ENCODE measurements around the gene RERE. TPM values are rescaled to one million over a fixed set of nuclear protein-coding genes. Genes with fewer than 3 reads are reported as not detected.

The RERE gene
- total and polyA plus RNA-seq, 2 donors (not counting 3 experiments of a cell fraction or from before 2014, with no cell fraction given): 14.1 to 113 TPM

DNA sequence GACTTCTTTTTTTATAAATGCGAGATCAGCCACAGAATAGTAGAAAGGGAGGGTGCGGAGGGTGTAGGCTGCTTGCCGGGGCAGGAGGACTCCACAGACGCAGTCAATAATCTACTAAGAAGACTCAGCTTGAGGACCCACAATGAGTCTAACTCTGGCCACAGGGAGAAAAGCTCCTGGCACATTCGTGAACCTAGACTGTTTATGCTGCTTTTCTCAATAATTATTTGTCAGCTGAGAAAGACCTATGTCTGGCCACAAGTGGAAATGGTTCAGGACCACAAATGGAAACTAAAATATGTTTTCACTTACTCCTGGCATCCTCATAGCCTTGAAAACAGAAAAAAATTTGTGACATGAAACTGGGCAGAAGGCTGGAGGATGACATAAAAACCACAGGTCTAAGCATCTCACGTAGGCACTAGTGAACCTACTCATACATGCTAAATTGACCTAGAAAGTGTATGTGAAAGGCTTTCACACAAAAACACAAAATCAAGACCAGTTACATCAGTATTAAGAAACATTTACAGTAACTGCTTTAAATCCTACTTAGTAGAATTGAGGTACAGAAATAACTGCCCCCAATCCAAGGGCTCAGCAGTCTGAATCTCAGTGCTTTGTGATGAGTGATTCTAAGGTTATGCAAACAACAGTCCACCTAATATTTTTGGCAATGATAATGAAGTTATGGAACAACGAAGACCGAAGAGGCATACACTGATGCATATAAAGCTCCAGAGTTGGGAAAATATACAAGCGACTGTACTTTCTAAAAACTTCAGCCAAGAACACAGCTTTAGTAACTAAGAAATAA is 340.1 kb downstream of the RERE start:
- Histone ChIP-seq H3K4me3 (replicated peaks in 1 of 3; ENCODE audit: insufficient read depth in 1 of 3, low read depth in 1 of 3, low read length in 3 of 3) (no peak overlapping the region), H4K20me1 (replicated peaks; ENCODE audit: control insufficient read depth, extremely low read depth, insufficient read depth, low read length) (no peaks in the 10 kb centered on the region), H3K27me3 (ENCODE audit: control insufficient read depth in 2 of 2, insufficient read depth in 2 of 2, low read length in 2 of 2) (no peaks in the 10 kb centered on the region), H3K4me2 (ENCODE audit: insufficient read depth, low read length) (no peak overlapping the region), H3K9me1 (replicated peaks; ENCODE audit: control insufficient read depth, extremely low read depth, insufficient read depth, low read length) (no peaks in the 10 kb centered on the region), H3K36me3 (ENCODE audit: control insufficient read depth in 2 of 2, extremely low read depth in 1 of 2, insufficient read depth in 2 of 2, low read length in 2 of 2) (no peaks in the 10 kb centered on the region), H2AFZ (ENCODE audit: low read depth, low read length) (no peak overlapping the region), H3K27ac (ENCODE audit: insufficient read depth, low read depth, low read length) (no peak overlapping the region), H3K4me1 (ENCODE audit: control insufficient read depth, extremely low read depth, insufficient read depth, low read length) (no peaks in the 10 kb centered on the region), H3K9me3 (replicated peaks; ENCODE audit: control insufficient read depth, insufficient read depth, low read length) (no peaks in the 10 kb centered on the region), H3K9ac (replicated peaks; ENCODE audit: extremely low read depth, insufficient read depth, low read length) (no peak overlapping the region), H3K79me2 (ENCODE audit: control insufficient read depth, insufficient read depth, low read length) (no peaks in the 10 kb centered on the region)
- ChIA-PET POLR2A (no interaction called here), CTCF (interaction anchor here (0.7 to 2.0 kb wide), 5 partner anchors 11 to 94 kb away, joined by 3 to 5 read pairs (median 4); no protein-coding TSS in a partner anchor)
- dilution Hi-C loops (cut with MboI; ENCODE audit: extremely low pct_ligation_motif_present, low sequenced_read_pairs) (no loop called here), intact Hi-C loops (cut with micrococcal nuclease) (no loop called here)
- DNase-seq (ENCODE audit: low read depth, low spot score) (no peak), FAIRE-seq (no peak)
- BruUV-seq (replicated peaks): no TSS peak
- no peak for TF ChIP-seq POLR2AphosphoS5 (IDR thresholded peaks at IDR 0.05; ENCODE audit: insufficient read depth, low read depth, low read length)
- no peak for TF ChIP-seq GATA2 (IDR thresholded peaks at IDR 0.05; ENCODE audit: insufficient read depth, insufficient read length, low read depth, low read length)
- TF ChIP-seq JUN (IDR thresholded peaks at IDR 0.05; ENCODE audit: borderline replicate concordance, insufficient read depth, insufficient read length, low read depth): no peak
- no peak for TF ChIP-seq EZH2 (IDR thresholded peaks at IDR 0.05; ENCODE audit: borderline replicate concordance, low read depth, low read length, severe bottlenecking)
- no peak for TF ChIP-seq MAX (IDR thresholded peaks at IDR 0.05; ENCODE audit: insufficient read depth, insufficient read length)
- no peak for TF ChIP-seq FOS (IDR thresholded peaks at IDR 0.05; ENCODE audit: borderline replicate concordance, insufficient read depth, low read length)
- TF ChIP-seq POLR2A (IDR thresholded peaks at IDR 0.05; ENCODE audit: low read depth, low read length): no peak
- no peak for TF ChIP-seq CTCF (IDR thresholded peaks at IDR 0.05; ENCODE audit: extremely low read depth in 1 of 2, insufficient read depth in 1 of 2, low read depth in 1 of 2, low read length in 2 of 2)
- TF ChIP-seq MYC (IDR thresholded peaks at IDR 0.05; ENCODE audit: low read depth, low read length): no peak
